ENCODE results near the gene MLLT1. TPM values are rescaled to one million over a fixed set of nuclear protein-coding genes. Genes with fewer than 3 reads are reported as not detected.

MLLT1 gene
- total RNA-seq, 1 experiment from 2014 or later, result 44.2 TPM

DNA sequence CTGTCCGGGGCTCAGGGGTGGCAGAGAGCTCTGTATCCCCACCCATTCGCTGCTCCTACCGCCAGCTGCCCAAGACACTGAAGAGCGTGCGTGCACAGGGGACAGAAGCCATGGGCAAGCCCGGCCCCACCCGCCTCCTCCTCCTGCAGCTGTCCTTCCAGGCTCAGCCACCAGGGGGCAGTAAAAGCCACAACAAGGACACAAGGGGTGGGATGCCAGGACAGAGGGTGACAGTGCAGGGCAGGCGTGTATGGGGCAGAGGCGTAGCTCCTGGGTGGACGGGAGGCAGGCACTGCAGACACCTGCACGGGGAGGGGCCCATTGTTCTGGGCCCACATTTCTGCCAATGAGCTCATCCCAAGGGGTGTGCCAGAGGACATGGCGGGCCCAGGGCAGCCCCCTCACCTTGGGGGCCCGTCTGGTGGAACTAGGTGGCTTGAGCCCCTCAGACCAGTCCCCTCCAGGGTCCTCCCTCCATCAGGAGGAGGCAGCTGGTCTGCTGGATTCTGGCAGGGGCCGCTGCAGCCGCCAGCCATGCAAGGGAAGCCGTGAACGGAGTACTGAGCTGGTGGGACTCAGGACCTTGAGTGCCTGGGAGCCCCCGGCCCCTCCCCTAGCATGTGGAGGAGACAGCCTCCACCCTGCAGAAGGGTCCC lies 61.2 kb downstream of the MLLT1 start:
- intact Hi-C loops (cut with micrococcal nuclease; ENCODE audit: unreplicated experiment), result no loop called here
- H3K9me2 ChIP-seq (ENCODE audit: insufficient read depth), result no peaks in the 10 kb centered on the region
- DNase-seq, result peak; percentile 49 to 76
- H3K79me2 ChIP-seq (ENCODE audit: low read depth), result no peaks in the 10 kb centered on the region
- BruUV-seq (replicated peaks), result no TSS peak
- ChIA-PET POLR2A (ENCODE audit: unreplicated experiment) (no interaction called here), CTCF (interaction anchor here (1.5 kb wide), 1 partner anchor 19 kb away, joined by 3 read pairs; no protein-coding TSS in a partner anchor)
- TF ChIP-seq, protein P1, sequence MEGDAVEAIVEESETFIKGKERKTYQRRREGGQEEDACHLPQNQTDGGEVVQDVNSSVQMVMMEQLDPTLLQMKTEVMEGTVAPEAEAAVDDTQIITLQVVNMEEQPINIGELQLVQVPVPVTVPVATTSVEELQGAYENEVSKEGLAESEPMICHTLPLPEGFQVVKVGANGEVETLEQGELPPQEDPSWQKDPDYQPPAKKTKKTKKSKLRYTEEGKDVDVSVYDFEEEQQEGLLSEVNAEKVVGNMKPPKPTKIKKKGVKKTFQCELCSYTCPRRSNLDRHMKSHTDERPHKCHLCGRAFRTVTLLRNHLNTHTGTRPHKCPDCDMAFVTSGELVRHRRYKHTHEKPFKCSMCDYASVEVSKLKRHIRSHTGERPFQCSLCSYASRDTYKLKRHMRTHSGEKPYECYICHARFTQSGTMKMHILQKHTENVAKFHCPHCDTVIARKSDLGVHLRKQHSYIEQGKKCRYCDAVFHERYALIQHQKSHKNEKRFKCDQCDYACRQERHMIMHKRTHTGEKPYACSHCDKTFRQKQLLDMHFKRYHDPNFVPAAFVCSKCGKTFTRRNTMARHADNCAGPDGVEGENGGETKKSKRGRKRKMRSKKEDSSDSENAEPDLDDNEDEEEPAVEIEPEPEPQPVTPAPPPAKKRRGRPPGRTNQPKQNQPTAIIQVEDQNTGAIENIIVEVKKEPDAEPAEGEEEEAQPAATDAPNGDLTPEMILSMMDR (conservative IDR thresholded peaks at IDR 0.05), result peak; percentile 82
- TF ChIP-seq EZH2 (IDR thresholded peaks at IDR 0.05; ENCODE audit: low read depth), result no peak
- H3K9me3 ChIP-seq (ENCODE audit: insufficient read depth, low read depth), result no peaks in the 10 kb centered on the region
- no peak overlapping the region for H3K4me3 ChIP-seq
- no peak overlapping the region for H3K4me2 ChIP-seq
- no peaks in the 10 kb centered on the region for H3K36me3 ChIP-seq (ENCODE audit: low read depth)
- no peaks in the 10 kb centered on the region for H3K27me3 ChIP-seq (ENCODE audit: insufficient read depth, low read depth)
- H4K20me1 ChIP-seq (ENCODE audit: insufficient read depth), result no peaks in the 10 kb centered on the region
- H3F3A ChIP-seq (ENCODE audit: insufficient read depth, low read depth), result no peaks in the 10 kb centered on the region
- H3K4me1 ChIP-seq (replicated peaks; ENCODE audit: insufficient read depth), result no peaks in the 10 kb centered on the region
- H2AFZ ChIP-seq, result no peak overlapping the region
- no peak overlapping the region for H3K27ac ChIP-seq

DNA sequence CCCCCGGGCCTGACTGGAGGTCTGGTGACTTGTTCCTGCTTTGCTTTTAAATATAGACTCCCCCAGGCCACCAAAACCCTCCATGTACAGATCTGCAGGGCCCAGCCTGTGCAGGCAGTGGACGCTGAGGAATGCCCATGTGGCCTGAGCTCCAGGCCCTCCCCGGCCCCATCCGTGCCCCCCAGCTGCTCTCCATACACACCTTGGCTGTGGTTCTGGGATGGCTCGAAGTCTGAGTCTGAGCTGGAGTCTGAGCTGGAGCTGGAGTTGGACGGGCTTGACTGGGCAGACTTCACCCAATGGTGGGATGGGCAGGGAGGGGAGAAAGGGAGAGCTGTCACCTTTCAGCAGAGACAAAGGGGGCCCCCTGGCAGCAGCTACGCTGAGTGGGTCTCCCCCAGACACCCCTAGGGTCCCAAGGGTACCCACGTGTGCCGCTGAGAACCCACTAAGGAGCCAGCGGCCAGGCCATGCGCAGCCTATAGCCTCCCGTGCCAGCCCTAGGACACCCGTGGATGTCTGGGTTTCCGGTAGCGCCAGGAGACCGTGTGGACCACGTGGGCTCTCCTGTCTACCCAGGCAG lies 61.9 kb downstream of the MLLT1 start:
- no TSS peak for BruUV-seq (replicated peaks)
- CTCF ChIA-PET, result interaction anchor here (0.5 to 1.5 kb wide), 2 partner anchors 18 to 193 kb away, joined by 3 to 5 read pairs; no protein-coding TSS in a partner anchor
- Histone ChIP-seq H3K36me3 (ENCODE audit: low read depth) (no peaks in the 10 kb centered on the region), H3K4me2 (no peak overlapping the region), H3K79me2 (ENCODE audit: low read depth) (no peaks in the 10 kb centered on the region), H3K9me3 (ENCODE audit: insufficient read depth, low read depth) (no peaks in the 10 kb centered on the region), H4K20me1 (ENCODE audit: insufficient read depth) (no peaks in the 10 kb centered on the region), H3K4me1 (replicated peaks; ENCODE audit: insufficient read depth) (no peaks in the 10 kb centered on the region), H3F3A (ENCODE audit: insufficient read depth, low read depth) (no peaks in the 10 kb centered on the region), H3K9me2 (ENCODE audit: insufficient read depth) (no peaks in the 10 kb centered on the region), H3K27me3 (ENCODE audit: insufficient read depth, low read depth) (no peaks in the 10 kb centered on the region), H3K4me3 (no peak overlapping the region), H3K27ac (no peak overlapping the region), H2AFZ (no peak overlapping the region)
- intact Hi-C loops (cut with micrococcal nuclease; ENCODE audit: unreplicated experiment), result no loop called here
- POLR2A ChIA-PET (ENCODE audit: unreplicated experiment), result no interaction called here
- DNase-seq, result no peak
- TF ChIP-seq, protein P1 (conservative IDR thresholded peaks at IDR 0.05), result no peak
- TF ChIP-seq EZH2 (IDR thresholded peaks at IDR 0.05; ENCODE audit: low read depth), result no peak

DNA sequence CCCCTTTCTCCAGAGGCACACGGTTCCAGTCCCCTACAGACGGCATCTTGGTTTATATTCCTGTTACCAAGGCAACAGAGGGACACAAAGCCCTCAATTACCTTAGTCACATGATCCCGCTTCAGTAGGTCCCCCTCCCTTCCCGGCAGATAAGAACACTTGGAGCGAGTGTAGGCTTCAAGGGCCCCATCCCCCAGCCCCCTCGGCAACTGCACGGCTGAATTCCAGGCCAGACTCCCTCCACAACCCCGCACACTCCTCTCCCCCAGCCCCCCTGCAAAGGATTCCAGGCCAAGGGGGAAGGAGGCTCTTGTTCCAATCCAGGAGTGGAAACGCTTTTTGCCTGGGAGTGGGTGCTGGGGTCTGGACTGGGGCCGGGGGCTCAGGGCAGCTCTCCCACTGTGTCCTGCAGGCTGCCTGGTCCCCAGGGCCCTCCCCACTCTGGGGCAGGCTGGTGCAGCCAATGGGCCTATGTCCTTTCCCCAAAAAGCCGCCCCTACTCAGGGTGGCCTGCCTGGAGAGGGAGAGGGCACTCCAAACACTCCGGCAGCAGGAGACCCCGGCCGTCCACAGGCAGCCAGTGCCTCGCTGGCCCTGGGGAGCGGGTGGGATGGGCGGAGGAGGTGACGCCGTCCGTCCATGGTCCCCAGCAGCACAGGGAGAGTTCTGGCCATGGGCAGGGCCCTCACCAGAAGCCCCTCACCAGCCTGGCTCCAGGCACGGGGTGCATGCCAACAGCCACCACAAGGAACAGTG lies 62.6 kb downstream of the MLLT1 start:
- no peaks in the 10 kb centered on the region for H3K9me3 ChIP-seq (ENCODE audit: insufficient read depth, low read depth)

More for the DNA sequence above, 62.6 kb downstream of the MLLT1 start:
- ChIA-PET CTCF (interaction anchor here (0.5 kb wide), 1 partner anchor 193 kb away, joined by 5 read pairs; no protein-coding TSS in a partner anchor), POLR2A (ENCODE audit: unreplicated experiment) (no interaction called here)
- no peak for TF ChIP-seq EZH2 (IDR thresholded peaks at IDR 0.05; ENCODE audit: low read depth)
- TF ChIP-seq, protein P1 (conservative IDR thresholded peaks at IDR 0.05), result no peak
- no peak for DNase-seq
- Histone ChIP-seq H3K4me2 (no peak overlapping the region), H3K27me3 (ENCODE audit: insufficient read depth, low read depth) (no peaks in the 10 kb centered on the region), H3K79me2 (ENCODE audit: low read depth) (no peaks in the 10 kb centered on the region), H2AFZ (no peak overlapping the region), H3K27ac (no peak overlapping the region), H3K4me3 (no peak overlapping the region), H3K4me1 (replicated peaks; ENCODE audit: insufficient read depth) (no peaks in the 10 kb centered on the region), H3K9me2 (ENCODE audit: insufficient read depth) (no peaks in the 10 kb centered on the region), H3K36me3 (ENCODE audit: low read depth) (no peaks in the 10 kb centered on the region), H3F3A (ENCODE audit: insufficient read depth, low read depth) (no peaks in the 10 kb centered on the region), H4K20me1 (ENCODE audit: insufficient read depth) (no peaks in the 10 kb centered on the region)
- intact Hi-C loops (cut with micrococcal nuclease; ENCODE audit: unreplicated experiment), result no loop called here
- BruUV-seq (replicated peaks), result no TSS peak
